PC-3 (cell line): ENCODE data around the gene JARID2. TPM values are rescaled to one million over a fixed set of nuclear protein-coding genes. Genes with fewer than 3 reads are reported as not detected.
A peak's percentile ranks its signal among the peaks of the same experiment; 100 is the strongest.

ENCODE experiments used
- ATAC-seq: fragments of 200-7000 bp; cut with Tn5 transposase; 2 replicates; pipeline ENCODE4 v1.9.1; 2020; ENCODE audit warnings: mild to moderate bottlenecking, moderate library complexity
- BruUV-seq: library from RNA; stranded (reverse); fragments of 400-500 nt; replicated peaks from 2 replicates; lab custom pipeline; 2021; lab: Mats Ljungman, UMichigan
- CTCF ChIA-PET: fragments of 300-600 bp; sonication (Branson Sonifier 250); formaldehyde crosslinking; loops from one replicate; lab custom pipeline; 2022; ENCODE audit warnings: antibody characterized with exemption; lab: Charles Lee
- POLR2A ChIA-PET: fragments of 300-600 bp; sonication (Branson Sonifier 250); formaldehyde crosslinking; loops from one replicate; lab custom pipeline; 2022; ENCODE audit warnings: antibody characterized with exemption; ENCODE audit not compliant: unreplicated experiment; lab: Charles Lee
- DNase-seq: peaks from one replicate; pipeline ENCODE4 v3.0.0-alpha.2; 2015
- H2AFZ ChIP-seq: fragments of 300-600 bp; sonication (generic); 2 replicates; pipeline ENCODE4 v1.6.0; 2016; ENCODE audit warnings: antibody characterized with exemption, low read length
- H3F3A ChIP-seq: fragments of 300-600 bp; sonication (generic); one replicate; pipeline ENCODE4 v1.6.0; 2017; ENCODE audit warnings: antibody characterized with exemption, low read length, control low read depth, mild to moderate bottlenecking; ENCODE audit not compliant: unreplicated experiment
- H3K27ac ChIP-seq: fragments of 300-600 bp; sonication (generic); 2 replicates; pipeline ENCODE4 v1.5.1; 2016; ENCODE audit warnings: mild to moderate bottlenecking, low read length
- H3K27me3 ChIP-seq: fragments of 300-600 bp; sonication (generic); 2 replicates; pipeline ENCODE4 v1.6.1; 2016; ENCODE audit warnings: low read length, mixed read lengths
- H3K36me3 ChIP-seq: fragments of 300-600 bp; sonication (generic); 2 replicates; pipeline ENCODE4 v1.6.1; 2016; ENCODE audit warnings: low read depth, mixed run types, low read length, mixed read lengths
- H3K4me1 ChIP-seq: fragments of 300-600 bp; sonication (generic); 2 replicates; pipeline ENCODE4 v1.5.1; 2016; ENCODE audit warnings: low read length; ENCODE audit not compliant: insufficient read depth
- H3K4me2 ChIP-seq: fragments of 300-600 bp; sonication (generic); 2 replicates; pipeline ENCODE4 v1.6.0; 2016; ENCODE audit warnings: low read length
- H3K4me3 ChIP-seq: fragments of 300-600 bp; sonication (generic); 2 replicates; pipeline ENCODE4 v1.5.1; 2016; ENCODE audit warnings: mild to moderate bottlenecking, low read length, mixed read lengths
- H3K79me2 ChIP-seq: fragments of 300-600 bp; sonication (generic); 2 replicates; pipeline ENCODE4 v1.6.1; 2017; ENCODE audit warnings: low read length, mixed read lengths
- H3K9ac ChIP-seq: fragments of 300-600 bp; sonication (generic); 2 replicates; pipeline ENCODE4 v1.6.0; 2016; ENCODE audit warnings: mild to moderate bottlenecking, low read length
- H3K9me2 ChIP-seq: fragments of 300-600 bp; sonication (generic); replicated peaks from 2 replicates; pipeline ENCODE4 v1.6.1; 2016; ENCODE audit warnings: mixed run types, low read length, mixed read lengths
- H3K9me3 ChIP-seq: fragments of 300-600 bp; sonication (generic); 2 replicates; pipeline ENCODE4 v1.6.1; 2016; ENCODE audit warnings: low read length, mixed read lengths
- H4K20me1 ChIP-seq: fragments of 300-600 bp; sonication (generic); 2 replicates; pipeline ENCODE4 v1.6.1; 2016; ENCODE audit warnings: low read length, mixed read lengths
- EZH2 ChIP-seq: fragments of 300-600 bp; sonication (generic); IDR thresholded peaks from one replicate; pipeline ENCODE4 v1.6.1; 2017; ENCODE audit warnings: antibody characterized with exemption, mild to moderate bottlenecking, low read length; ENCODE audit not compliant: unreplicated experiment
- EZH2phosphoT487 ChIP-seq: fragments of 300-600 bp; sonication (generic); IDR thresholded peaks from 2 replicates; pipeline ENCODE4 v1.6.1; 2018; ENCODE audit warnings: mild to moderate bottlenecking, antibody characterized with exemption, low read length, borderline replicate concordance
- intact Hi-C: fragments of 100-400 bp; cut with micrococcal nuclease; formaldehyde crosslinking; loops from 2 replicates; pipeline ENCODE4 v1.9.0; 2023
- total RNA-seq: library from RNA; depleted of rRNA; stranded (reverse); fragments of >200 nt; gene quantifications from 2 replicates; pipeline ENCODE4 v1.2.3, GENCODE V29; 2014
- TF ChIP-seq, protein P1 (sequence below): fragments of 300-600 bp; sonication (generic); conservative IDR thresholded peaks from 2 replicates; pipeline ENCODE4 v1.5.1; 2017; ENCODE audit warnings: antibody characterized with exemption, low read depth, mild to moderate bottlenecking, low read length

JARID2 gene
- total RNA-seq, 1 experiment from 2014 or later: 11.0 TPM

DNA sequence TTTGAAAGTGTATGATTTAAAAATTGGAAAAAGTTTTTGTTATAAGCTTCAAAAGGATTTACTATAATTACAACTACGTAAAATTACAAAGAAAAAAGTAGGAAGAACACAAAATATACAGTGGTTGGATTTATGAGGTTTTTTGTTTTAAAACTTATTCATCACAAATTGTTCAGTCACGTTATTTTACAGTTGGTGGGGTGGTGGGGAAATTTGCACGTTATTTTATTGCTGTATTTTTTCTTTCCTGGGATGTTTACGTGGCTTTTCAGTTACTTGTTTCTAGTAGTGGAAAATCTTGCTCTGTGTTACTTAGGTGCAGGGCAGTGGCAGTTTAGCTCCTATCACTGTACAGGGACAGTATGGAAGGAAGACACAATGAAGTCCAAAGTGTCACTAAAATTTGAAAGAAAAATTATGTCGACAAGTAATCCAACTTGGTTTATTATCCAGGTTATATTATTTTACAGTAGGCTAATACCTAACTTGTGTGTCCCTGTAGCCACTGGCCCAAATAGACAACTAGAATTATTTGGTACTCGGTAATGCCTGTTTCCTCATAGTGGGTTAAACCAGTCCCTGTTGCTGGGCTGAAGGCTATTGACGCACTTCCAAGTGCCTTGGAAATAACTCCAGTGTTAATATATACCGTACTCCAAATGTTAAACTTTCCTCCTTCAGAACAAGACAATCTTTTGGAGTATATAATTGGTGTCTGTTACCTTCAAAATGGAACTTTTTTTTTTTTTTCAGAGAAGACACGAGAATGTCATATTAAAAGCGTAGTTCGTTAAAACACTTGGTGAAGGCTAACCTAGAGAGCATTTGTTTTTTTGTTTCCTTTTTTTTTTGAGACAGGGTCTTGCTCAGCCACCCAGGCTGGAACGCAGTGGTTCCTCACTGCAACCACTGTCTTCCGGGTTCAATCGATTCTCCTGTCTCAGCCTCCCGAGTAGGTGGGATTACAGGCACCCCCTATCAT lies 4.6 kb downstream of the JARID2 start:
- peak overlapping the region; percentile 81 for H3K4me2 ChIP-seq
- intact Hi-C loops: no loop called here
- peaks cover 89% of the 10 kb centered on the region for H3K79me2 ChIP-seq
- ChIA-PET CTCF (no interaction called here), POLR2A (no interaction called here)
- no peak overlapping the region for H3K27ac ChIP-seq
- TF ChIP-seq, protein P1, sequence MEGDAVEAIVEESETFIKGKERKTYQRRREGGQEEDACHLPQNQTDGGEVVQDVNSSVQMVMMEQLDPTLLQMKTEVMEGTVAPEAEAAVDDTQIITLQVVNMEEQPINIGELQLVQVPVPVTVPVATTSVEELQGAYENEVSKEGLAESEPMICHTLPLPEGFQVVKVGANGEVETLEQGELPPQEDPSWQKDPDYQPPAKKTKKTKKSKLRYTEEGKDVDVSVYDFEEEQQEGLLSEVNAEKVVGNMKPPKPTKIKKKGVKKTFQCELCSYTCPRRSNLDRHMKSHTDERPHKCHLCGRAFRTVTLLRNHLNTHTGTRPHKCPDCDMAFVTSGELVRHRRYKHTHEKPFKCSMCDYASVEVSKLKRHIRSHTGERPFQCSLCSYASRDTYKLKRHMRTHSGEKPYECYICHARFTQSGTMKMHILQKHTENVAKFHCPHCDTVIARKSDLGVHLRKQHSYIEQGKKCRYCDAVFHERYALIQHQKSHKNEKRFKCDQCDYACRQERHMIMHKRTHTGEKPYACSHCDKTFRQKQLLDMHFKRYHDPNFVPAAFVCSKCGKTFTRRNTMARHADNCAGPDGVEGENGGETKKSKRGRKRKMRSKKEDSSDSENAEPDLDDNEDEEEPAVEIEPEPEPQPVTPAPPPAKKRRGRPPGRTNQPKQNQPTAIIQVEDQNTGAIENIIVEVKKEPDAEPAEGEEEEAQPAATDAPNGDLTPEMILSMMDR: no peak
- TF ChIP-seq EZH2phosphoT487 (no peak), EZH2 (no peak)
- H3K4me3 ChIP-seq: peak overlapping the region; percentile 75
- ATAC-seq (no peak), DNase-seq (no peak)
- H3K27me3 ChIP-seq: no peaks in the 10 kb centered on the region
- no peaks in the 10 kb centered on the region for H3K9me3 ChIP-seq
- H4K20me1 ChIP-seq: peaks cover 60% of the 10 kb centered on the region
- H2AFZ ChIP-seq: no peak overlapping the region
- no TSS peak for BruUV-seq
- H3K4me1 ChIP-seq: peaks cover 28% of the 10 kb centered on the region
- H3K9me2 ChIP-seq: no peaks in the 10 kb centered on the region
- H3K9ac ChIP-seq: 0 out of 2 replicates have a peak overlapping the region, but pooled peaks have one; percentile 65
- no peaks in the 10 kb centered on the region for H3F3A ChIP-seq
- H3K36me3 ChIP-seq: no peaks in the 10 kb centered on the region

DNA sequence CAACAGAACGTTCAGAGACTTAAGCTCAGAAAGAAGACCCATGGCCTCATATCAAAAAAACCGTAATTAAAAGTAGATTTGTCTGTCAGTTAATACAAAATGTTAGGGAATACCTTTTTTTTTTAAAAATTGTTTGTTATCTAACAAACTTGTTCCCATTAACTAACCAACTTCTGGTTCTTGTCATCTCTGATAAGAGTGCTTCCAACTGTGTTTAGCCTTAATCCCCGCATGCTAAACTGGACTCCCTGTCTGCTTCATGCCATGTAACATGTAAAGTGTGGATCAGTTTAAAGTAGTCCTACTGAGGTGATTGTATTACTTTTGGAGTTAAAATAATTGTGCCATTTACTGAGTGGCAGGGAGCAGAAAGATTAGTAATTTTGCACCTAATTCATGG lies 6.3 kb downstream of the JARID2 start:
- H3K27ac ChIP-seq: no peak overlapping the region
- H3K9me2 ChIP-seq: no peaks in the 10 kb centered on the region
- H3K4me2 ChIP-seq: 0 out of 2 replicates have a peak overlapping the region, but pooled peaks have one; percentile 81
- H4K20me1 ChIP-seq: peaks cover 65% of the 10 kb centered on the region
- H3K9me3 ChIP-seq: no peaks in the 10 kb centered on the region
- no peaks in the 10 kb centered on the region for H3K36me3 ChIP-seq
- no peaks in the 10 kb centered on the region for H3F3A ChIP-seq
- peaks cover 28% of the 10 kb centered on the region for H3K4me1 ChIP-seq
- peaks cover 93% of the 10 kb centered on the region for H3K79me2 ChIP-seq
- H3K27me3 ChIP-seq: no peaks in the 10 kb centered on the region
- H3K9ac ChIP-seq: no peak overlapping the region
- TF ChIP-seq EZH2: no peak
- TF ChIP-seq, protein P1: no peak
- TF ChIP-seq EZH2phosphoT487: no peak
- intact Hi-C loops: no loop called here
- CTCF ChIA-PET: no interaction called here
- ATAC-seq (no peak), DNase-seq (no peak)
- H2AFZ ChIP-seq: no peak overlapping the region
- H3K4me3 ChIP-seq: no peak overlapping the region
- no TSS peak for BruUV-seq
- POLR2A ChIA-PET: no interaction called here
